ENCODE data around the gene ORMDL3.

GRCh38 chr17:39919087-39919683, 8.2 kb downstream of the ORMDL3 start:
- TF ChIP-seq CTCF (IDR thresholded peaks at IDR 0.05; ENCODE audit: poor library complexity, severe bottlenecking) (no peak), TAF1 (IDR thresholded peaks at IDR 0.05; ENCODE audit: low read depth) (no peak), EZH2 (IDR thresholded peaks at IDR 0.05; ENCODE audit: borderline replicate concordance, insufficient read depth, low read length, poor library complexity, severe bottlenecking) (no peak)
